Germinal center (tissue), 1 donor: Measurements from ENCODE around the gene TMC2.

Source experiments
- DNase-seq: peaks from one replicate; pipeline ENCODE4 v3.0.0; 2012; ENCODE audit warnings: mixed read lengths, low spot score

Gene TMC2

GRCh38 chr20:2625062-2625461, 88.7 kb downstream of the TMC2 start:
- DNase-seq = no peak

- DNase-seq = no peak
These were observed 90.6 kb downstream of the TMC2 start for GRCh38 chr20:2626853-2627541.

GRCh38 chr20:2631228-2631627, 94.9 kb downstream of the TMC2 start:
- DNase-seq = no peak

- DNase-seq = no peak
These were observed 97.0 kb downstream of the TMC2 start for GRCh38 chr20:2633381-2633780.

GRCh38 chr20:2637246-2637645, 100.9 kb downstream of the TMC2 start:
- DNase-seq = no peak

- DNase-seq = no peak
These were observed 103.9 kb downstream of the TMC2 start for GRCh38 chr20:2640260-2640659.

- DNase-seq = no peak
These were observed 104.5 kb downstream of the TMC2 start for GRCh38 chr20:2640899-2641298.

GRCh38 chr20:2643708-2644107, 107.3 kb downstream of the TMC2 start:
- DNase-seq = no peak

GRCh38 chr20:2651772-2652723, 115.7 kb downstream of the TMC2 start, which contains the start of gene NOP56:
TSS of gene NOP56 (plus strand) at chr20:2652632. CDS start at chr20:2652661, 29 bp downstream.
- DNase-seq = peak; percentile 94

- peak; percentile 76 for DNase-seq
These were observed 116.6 kb downstream of the TMC2 start for GRCh38 chr20:2652724-2653555.

- no peak for DNase-seq
These were observed 117.4 kb downstream of the TMC2 start for GRCh38 chr20:2653556-2654383.

- DNase-seq = no peak
These were observed 118.0 kb downstream of the TMC2 start for GRCh38 chr20:2654384-2654822.

- no peak for DNase-seq
These were observed 118.5 kb downstream of the TMC2 start for GRCh38 chr20:2654831-2655230.

GRCh38 chr20:2655331-2656116, 119.2 kb downstream of the TMC2 start:
- DNase-seq = no peak

- DNase-seq = no peak
These were observed 120.2 kb downstream of the TMC2 start for GRCh38 chr20:2656471-2657117.

GRCh38 chr20:2657241-2657640, 120.9 kb downstream of the TMC2 start:
- DNase-seq = no peak

- no peak for DNase-seq
These were observed 121.3 kb downstream of the TMC2 start for GRCh38 chr20:2657674-2658073.

- no peak for DNase-seq
These were observed 122.3 kb downstream of the TMC2 start for GRCh38 chr20:2658414-2659354.

GRCh38 chr20:2659547-2659946, 123.2 kb downstream of the TMC2 start:
- DNase-seq = no peak
